Mesothelial cell of epicardium (in vitro differentiated cells): ENCODE data around the gene SEMA4D. TPM values are rescaled to one million over a fixed set of nuclear protein-coding genes. Genes with fewer than 3 reads are reported as not detected.

ENCODE experiments used
- DNase-seq, 2 experiments: peaks; one replicate each; pipeline ENCODE4 v3.0.0; 2021; ENCODE audit warnings: low spot score in 2 of 2; ENCODE audit not compliant: unreplicated experiment in 2 of 2
- H3K27ac Mint-ChIP-seq: 2 replicates; pipeline ENCODE4 v1.8.0; 2021; ENCODE audit warnings: mixed read lengths
- H3K27me3 Mint-ChIP-seq: 2 replicates; pipeline ENCODE4 v1.8.0; 2021; ENCODE audit warnings: low read depth, mixed read lengths
- H3K36me3 Mint-ChIP-seq: 2 replicates; pipeline ENCODE4 v1.8.0; 2021; ENCODE audit warnings: mixed read lengths
- H3K4me1 Mint-ChIP-seq: 2 replicates; pipeline ENCODE4 v1.8.0; 2021; ENCODE audit warnings: mixed read lengths
- H3K4me3 Mint-ChIP-seq: 2 replicates; pipeline ENCODE4 v1.8.0; 2021; ENCODE audit warnings: mild to moderate bottlenecking, moderate library complexity, mixed read lengths
- H3K9me3 Mint-ChIP-seq: 2 replicates; pipeline ENCODE4 v1.8.0; 2021; ENCODE audit warnings: mixed read lengths
- total RNA-seq: library from RNA; stranded (reverse); gene quantifications from 3 replicates; pipeline ENCODE4 v1.2.1, GENCODE V29; 2021
- TF ChIP-seq, protein P1 (sequence below): fragments of 200-600 bp; sonication (generic); IDR thresholded peaks from one replicate; pipeline ENCODE4 v1.5.0; 2021; ENCODE audit warnings: antibody characterized with exemption; ENCODE audit not compliant: unreplicated experiment

The SEMA4D gene
- total RNA-seq, 1 donor from 2014 or later: 44.7 TPM

DNA sequence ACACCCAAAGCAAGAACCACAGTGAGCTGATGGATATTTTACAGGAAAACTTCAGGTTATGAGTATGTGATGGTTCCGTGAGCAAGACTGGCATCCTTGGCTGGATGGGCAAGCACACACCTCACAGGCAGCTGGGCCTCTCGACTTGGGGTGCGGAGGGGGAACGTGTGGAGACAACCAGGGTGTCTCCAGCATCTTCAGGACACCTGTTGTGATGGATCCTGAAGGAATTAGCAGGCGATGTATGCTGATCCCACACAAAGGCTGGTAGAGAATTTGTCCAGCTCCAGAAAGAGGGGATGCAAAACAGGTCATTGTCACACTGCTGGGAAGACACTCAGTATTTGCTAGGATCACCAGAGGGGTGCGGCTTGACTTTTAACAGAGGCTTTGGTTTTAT, 136.9 kb downstream of the SEMA4D start:
- H3K36me3 Mint-ChIP-seq: peaks cover 28% of the 10 kb centered on the region
- TF ChIP-seq, protein P1, sequence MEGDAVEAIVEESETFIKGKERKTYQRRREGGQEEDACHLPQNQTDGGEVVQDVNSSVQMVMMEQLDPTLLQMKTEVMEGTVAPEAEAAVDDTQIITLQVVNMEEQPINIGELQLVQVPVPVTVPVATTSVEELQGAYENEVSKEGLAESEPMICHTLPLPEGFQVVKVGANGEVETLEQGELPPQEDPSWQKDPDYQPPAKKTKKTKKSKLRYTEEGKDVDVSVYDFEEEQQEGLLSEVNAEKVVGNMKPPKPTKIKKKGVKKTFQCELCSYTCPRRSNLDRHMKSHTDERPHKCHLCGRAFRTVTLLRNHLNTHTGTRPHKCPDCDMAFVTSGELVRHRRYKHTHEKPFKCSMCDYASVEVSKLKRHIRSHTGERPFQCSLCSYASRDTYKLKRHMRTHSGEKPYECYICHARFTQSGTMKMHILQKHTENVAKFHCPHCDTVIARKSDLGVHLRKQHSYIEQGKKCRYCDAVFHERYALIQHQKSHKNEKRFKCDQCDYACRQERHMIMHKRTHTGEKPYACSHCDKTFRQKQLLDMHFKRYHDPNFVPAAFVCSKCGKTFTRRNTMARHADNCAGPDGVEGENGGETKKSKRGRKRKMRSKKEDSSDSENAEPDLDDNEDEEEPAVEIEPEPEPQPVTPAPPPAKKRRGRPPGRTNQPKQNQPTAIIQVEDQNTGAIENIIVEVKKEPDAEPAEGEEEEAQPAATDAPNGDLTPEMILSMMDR: no peak
- peaks cover 3% of the 10 kb centered on the region for H3K4me1 Mint-ChIP-seq
- no peaks in the 10 kb centered on the region for H3K27me3 Mint-ChIP-seq
- no peak overlapping the region for H3K4me3 Mint-ChIP-seq
- no peak for DNase-seq
- no peak overlapping the region for H3K27ac Mint-ChIP-seq
- H3K9me3 Mint-ChIP-seq: no peaks in the 10 kb centered on the region

DNA sequence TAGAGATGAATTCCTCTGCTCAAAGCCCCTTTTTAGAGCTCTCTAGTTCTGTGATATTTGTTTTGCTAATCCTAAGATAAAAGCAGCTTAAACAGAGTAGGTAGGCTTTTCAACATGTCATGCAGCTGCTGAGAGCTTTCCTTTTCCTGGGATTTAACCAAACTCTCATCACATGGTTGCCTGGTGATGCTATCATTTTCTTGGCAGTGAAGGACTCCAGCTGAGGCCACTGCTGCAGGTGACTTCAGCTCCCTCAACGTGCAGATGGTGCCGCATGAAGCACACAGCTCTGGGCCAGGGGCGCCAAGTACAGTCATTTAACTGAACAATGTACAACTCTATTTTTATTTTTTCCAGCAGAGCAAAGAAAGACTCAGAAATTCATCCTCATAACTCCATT, 137.4 kb downstream of the SEMA4D start:
- no peak for DNase-seq
- Mint-ChIP-seq H3K27ac (peak overlapping the region; percentile 33), H3K9me3 (no peaks in the 10 kb centered on the region), H3K27me3 (no peaks in the 10 kb centered on the region), H3K36me3 (peaks cover 30% of the 10 kb centered on the region), H3K4me3 (no peak overlapping the region), H3K4me1 (peaks cover 3% of the 10 kb centered on the region)
- TF ChIP-seq, protein P1: no peak

DNA sequence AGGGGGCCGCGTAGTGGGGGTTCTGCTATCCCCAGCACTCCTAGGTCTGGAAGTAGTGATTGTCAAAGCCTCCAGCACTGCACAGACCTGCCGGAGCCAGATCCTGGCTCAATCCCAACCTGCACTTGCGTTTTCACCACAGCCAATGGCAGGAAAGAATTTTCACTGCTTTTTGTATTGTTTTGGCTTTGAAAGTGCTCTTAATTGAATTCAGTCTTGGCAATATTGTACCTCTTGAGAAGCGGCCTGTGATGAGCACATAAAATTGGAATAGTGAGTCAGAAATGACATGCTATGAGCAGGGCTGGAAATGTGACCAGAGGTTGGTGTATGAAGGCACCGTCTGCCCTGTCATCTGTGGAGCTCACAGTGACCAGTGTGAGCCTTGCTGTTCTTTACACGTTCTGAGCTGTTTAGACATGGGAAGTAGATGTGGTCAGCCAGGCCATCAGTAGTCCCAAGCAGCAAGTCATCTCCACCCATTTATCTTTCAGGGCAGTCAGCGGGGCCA, 138.1 kb downstream of the SEMA4D start:
- H3K27ac Mint-ChIP-seq: no peak overlapping the region
- H3K36me3 Mint-ChIP-seq: peaks cover 36% of the 10 kb centered on the region
- H3K9me3 Mint-ChIP-seq: no peaks in the 10 kb centered on the region
- TF ChIP-seq, protein P1: no peak
- no peak overlapping the region for H3K4me3 Mint-ChIP-seq
- peaks cover 3% of the 10 kb centered on the region for H3K4me1 Mint-ChIP-seq
- H3K27me3 Mint-ChIP-seq: no peaks in the 10 kb centered on the region
- no peak for DNase-seq

DNA sequence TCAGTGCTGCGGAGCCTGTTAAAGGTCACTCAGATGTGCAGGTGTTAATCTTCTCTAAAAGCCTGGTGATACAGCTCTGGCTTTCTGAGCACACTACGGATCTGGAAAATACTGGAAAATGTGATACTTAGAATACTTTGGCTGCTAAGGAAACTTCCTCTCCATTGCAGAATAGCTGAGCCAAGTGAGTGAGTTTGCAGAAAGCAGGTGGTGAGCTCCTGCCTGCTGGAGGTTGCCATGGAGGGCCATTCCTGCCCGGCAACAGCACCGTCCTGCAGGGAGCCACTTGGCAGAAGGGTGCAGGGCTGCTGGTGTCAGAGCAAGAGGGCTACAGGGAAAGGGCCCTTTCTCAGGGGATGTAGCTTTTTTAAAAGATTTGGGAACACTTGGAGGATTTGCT, 138.9 kb downstream of the SEMA4D start:
- no peaks in the 10 kb centered on the region for H3K9me3 Mint-ChIP-seq
- H3K27ac Mint-ChIP-seq: no peak overlapping the region
- H3K4me1 Mint-ChIP-seq: peaks cover 3% of the 10 kb centered on the region
- no peak overlapping the region for H3K4me3 Mint-ChIP-seq
- no peaks in the 10 kb centered on the region for H3K27me3 Mint-ChIP-seq
- DNase-seq: no peak
- peaks cover 43% of the 10 kb centered on the region for H3K36me3 Mint-ChIP-seq
- TF ChIP-seq, protein P1: no peak

DNA sequence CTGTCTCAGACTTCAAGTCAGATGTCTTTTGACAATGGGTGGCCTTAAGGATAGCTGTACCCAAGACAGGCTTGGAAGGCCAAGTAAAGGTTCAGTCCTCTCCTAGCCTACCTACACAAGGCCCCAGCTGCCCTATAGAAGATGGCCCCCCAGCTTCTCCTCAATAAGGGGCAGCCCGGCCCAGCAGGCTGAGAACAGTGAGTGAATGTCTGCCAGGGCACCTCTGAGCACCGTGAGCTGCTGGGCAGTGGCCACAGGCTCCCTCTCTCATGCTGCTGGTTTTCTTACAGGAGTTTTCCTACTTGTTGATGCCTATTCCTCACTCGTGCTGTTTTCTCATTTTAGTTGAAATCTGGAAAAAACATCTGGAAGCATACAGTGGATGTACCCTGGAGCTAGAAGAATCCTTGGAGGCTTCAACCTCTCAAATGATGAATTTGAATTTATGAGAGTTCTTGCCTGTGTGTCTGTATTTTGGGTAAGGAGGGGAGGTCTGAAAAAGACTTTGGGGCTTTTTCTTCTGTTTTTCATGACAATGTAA, 139.5 kb downstream of the SEMA4D start:
- Mint-ChIP-seq H3K27me3 (no peaks in the 10 kb centered on the region), H3K36me3 (peaks cover 47% of the 10 kb centered on the region), H3K9me3 (no peaks in the 10 kb centered on the region), H3K4me3 (no peak overlapping the region), H3K27ac (no peak overlapping the region), H3K4me1 (peaks cover 3% of the 10 kb centered on the region)
- TF ChIP-seq, protein P1: no peak
- no peak for DNase-seq
